GM21360 (cell line): ENCODE results near the gene MRPS6.

Experiments
- ATAC-seq: cut with Tn5 transposase; IDR thresholded peaks from one replicate; pipeline ENCODE4 v1.9.1; 2021; ENCODE audit warnings: mild to moderate bottlenecking, moderate library complexity; ENCODE audit not compliant: unreplicated experiment

The MRPS6 gene

DNA sequence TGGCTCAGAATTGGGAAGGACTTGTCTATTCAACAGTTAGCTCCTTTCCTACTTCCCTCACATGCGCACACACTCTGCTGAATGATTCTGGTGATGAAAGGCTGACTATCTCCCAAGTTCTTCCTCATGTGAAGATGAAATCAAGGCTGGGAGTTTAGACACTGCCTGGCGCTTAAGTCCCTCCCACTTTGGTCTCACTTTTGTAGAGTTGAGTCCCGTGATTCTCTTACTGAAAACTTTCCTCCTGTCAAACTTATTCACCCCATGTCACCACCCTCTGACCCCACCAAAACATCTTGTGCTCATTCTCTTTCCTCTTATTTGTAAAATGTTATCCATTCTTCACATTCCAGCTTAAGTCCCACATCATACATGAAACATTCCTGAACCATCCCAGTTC lies 8.4 kb upstream of the MRPS6 start:
- no peak for ATAC-seq

DNA sequence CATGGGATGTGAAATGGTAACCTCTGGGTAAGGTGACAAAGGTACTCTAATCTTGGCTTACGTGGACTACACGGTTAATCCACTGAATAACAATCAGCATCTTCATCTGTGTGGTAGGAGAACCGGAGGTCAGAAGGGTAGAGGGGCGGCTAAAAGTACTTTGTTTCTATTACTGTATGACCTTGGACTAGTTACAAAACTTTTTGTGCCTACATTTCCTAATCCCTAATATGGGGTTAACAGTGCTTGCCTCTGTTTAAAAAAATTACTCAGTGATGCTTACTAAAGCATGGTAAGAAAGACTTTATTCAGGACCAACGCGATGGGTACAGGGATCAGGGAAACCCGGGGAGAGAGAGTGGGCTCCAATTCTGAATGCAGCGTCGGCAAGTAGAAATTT lies 1.7 kb upstream of the MRPS6 start:
- no peak for ATAC-seq

DNA sequence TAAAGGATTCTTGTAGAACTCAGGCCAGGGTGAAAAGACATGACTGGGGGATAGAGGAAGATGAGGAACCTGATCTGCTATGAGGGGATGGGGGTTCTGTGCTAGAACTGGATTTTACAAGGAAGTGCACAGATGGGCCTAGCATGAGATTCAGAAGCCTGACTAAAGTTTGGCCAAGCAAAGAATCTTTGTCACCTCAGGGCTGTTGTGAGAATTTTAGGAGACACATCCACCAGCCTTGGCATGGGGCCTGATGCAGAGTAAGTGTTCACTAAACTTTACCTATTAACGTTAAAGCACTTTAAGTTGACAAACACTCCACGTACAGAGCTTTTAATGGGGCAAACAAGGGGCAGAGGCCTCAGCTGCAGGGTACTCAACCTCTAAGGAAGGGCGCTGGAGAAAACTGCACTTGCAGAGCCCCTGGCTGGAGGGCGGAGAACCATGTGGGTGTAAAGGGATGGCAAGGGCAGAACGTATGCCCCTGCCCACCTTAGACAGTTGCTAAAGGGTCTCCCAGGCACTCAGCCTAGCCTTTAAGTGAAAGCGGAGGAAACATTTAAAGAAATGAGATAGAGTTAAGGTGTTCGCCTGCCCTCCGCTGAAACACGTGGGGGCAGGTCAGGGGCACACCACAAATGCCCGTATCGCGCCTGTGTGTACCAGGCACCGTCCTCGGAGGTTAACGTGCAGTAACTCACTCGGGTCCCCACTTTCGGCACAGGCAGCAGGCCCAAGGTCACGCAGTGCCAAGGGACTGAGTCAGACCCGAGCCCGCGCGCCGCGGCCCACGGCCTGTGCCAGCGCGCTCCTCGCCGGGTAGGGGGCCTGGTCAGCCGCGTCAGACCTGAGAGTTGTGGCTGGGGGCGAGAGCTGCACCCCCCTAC lies 990 bp upstream of the MRPS6 start:
- no peak for ATAC-seq

DNA sequence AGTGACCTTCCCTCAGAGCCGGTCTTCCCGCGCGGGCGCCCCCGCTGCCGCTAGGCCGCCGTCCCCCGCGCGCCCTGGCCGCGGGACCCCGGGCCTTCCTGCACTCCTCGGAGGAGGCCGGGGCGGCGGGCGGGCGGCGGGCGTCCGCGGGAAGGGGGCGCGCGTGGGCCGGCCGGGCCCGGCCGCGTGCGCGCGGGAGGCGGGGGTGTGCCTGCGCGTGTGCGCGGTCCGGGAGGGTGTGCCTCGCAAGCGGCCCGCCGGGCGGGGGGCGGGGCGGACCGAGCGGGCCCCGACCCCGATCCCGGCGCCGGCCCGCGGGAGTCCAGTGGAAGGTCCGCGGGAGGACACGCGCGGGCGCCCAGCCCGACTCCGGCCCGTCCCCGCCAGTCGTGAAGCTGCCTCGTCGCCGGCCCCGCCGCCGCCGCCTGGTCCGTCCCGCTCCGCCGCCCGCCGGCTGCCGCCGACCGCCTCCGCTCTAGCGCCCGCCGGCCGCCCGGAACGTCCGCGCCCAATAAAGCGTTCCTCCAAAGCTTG lies 438 bp downstream of the MRPS6 start:
- peak; percentile 33 for ATAC-seq

GRCh38 chr21:34074283-34075090 lies 1.1 kb downstream of the MRPS6 start:
- no peak for ATAC-seq

- ATAC-seq: no peak
These were observed 1.7 kb downstream of the MRPS6 start for GRCh38 chr21:34075091-34075425.

DNA sequence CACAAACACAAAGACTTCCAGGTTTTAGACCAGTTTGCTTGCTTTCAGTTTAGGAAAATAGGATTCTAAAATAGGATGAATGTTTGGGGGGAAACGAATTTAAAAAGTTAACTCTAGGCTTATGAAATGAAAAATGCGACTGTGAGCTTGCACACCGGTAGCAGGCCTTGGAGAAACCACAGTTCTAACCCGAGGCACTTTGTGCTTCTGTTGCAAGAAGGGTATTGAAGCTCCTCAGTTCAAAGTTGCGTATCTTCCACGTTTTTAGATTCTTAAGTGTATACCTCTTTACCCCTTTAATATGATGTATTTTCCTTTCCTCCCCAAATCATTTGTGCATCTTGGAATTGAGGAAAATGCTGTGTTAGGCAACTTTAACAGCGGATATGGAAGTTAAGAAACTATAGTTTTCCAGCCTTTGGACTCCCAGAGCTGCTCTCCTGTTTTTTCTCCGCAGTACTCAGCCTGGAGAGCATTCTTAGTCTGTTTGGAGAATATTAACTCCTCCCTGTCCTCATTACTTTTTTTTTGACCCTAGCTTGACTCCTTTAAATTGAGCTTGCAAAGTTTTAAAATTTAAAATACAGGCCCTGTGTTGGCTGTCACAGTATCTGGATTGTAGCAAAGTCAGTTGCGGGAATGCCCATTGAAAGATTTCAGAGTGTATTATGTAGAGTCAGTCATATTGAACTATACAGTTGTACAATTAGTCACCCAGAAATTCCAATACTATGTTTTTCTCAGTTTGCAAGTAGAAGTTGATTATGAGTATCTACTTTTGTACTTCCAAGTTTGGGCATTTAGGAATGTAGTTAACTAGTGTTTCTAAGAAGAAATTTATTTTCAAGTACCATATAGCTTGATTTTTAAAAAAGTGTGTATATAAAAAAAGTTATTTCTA lies 2.6 kb downstream of the MRPS6 start:
- ATAC-seq: no peak

DNA sequence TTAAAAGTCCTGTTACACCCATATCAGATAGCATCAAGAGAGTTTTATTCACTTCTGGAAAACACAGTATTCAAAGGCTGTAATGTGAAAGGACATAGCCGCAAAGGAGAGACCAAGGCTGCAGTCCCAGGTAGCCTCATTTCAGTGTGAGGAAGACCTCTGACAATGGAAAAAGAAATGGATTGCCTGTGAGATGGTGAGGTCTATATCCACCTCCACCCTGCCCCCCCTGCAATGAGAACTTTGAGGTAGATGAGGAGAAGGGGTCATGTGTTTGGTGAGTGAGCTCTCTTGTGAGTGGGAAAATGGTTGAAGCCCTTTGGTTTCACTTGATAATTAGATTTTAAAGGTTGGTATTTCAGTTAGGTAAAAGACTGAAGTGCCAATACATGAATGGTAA lies 3.5 kb downstream of the MRPS6 start:
- no peak for ATAC-seq

DNA sequence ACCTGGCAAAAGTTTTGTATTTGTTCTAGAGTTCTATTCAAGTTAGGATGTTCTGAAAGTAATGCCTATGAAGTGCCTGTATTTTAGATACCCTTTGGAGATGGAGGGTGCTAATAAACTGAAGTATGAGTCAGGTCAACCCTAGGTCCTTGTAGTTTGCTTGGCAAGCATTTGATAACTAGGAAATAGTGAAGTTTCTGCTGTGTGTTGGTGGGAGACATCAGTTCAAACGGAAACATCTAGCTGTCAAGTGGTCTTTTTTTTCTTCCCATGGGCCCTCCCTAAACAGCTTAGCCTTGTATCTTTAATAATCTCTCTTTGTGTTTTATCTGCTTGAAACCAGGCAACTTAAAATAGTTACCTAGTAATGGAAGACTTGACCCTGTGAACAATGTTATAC lies 4.5 kb downstream of the MRPS6 start:
- ATAC-seq: no peak

GRCh38 chr21:34078915-34079314 lies 5.5 kb downstream of the MRPS6 start:
- ATAC-seq: no peak

DNA sequence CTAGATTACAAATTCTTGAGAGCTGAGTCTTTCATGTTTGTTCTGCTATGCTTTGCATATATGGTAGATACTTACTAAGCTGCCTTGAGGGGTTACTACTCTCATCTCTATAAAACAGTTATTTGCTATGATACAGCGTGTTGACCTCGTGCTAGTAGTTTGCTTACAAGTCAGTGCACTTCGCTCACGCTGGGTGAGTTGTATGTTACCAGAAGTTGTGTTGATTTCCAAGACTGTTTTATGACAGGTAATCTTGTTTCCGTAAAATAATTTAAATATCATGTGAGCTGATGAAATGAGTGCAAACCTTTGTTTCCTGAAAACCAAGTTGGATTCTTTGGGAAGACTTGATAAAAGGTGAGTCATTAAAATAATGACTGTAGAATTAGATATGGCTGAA lies 7.3 kb downstream of the MRPS6 start:
- no peak for ATAC-seq

DNA sequence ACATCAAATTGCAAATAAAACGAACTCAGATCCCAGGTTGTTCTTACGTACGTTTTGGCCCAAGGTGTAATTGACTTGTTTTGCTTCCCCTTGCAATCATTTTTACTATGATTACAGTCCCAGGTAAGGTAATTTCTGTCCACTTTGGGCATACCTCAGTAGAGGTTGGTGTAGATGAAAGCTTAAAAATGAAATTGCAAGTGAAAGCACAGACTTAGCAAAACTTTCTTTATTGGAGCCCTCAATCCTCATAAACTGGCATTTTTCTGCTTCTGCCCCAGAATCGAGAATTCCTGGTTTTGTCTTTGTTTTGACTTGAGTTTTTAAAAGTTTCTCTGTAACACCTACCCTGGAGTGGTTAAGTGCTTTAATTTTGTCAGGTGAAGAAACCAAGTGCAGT lies 9.4 kb downstream of the MRPS6 start:
- ATAC-seq: no peak

DNA sequence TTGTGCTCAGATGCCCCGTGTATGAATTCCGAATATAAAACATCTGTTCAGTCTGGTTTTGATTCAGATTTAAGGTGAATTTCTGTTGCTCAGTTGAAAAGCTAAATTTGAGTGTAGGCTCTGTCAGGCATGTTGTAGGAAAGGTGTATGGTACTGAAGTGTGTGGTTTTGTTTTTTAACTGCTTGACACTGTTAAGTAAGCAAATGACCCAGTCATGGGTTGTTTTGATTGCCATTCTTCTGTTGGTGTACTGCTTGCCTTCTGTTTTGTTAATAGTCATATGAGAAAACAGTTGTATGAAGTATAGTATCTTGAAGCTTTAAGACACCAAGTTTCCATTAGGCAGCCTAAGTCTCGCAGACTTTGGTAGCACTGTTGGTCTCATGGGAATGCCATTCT lies 10.0 kb downstream of the MRPS6 start:
- ATAC-seq: no peak

DNA sequence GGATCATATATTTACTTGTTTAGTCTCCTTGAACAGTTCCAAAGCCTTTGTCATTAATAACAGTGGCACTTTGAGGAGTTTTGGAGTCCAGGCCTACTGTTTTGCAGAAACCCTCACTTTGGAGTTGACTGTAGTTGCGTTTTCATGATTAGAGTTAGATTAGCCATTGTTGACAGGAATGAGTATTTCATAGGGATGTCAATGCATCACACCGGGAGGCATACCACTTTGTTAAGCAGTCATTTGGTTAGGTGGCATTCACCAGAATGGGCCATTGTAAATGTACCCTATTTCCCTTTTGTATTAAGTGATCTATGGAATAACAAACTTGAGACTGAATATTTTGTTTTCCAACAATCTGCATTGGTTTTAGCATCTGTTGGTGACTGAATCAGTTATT lies 11.8 kb downstream of the MRPS6 start:
- no peak for ATAC-seq

DNA sequence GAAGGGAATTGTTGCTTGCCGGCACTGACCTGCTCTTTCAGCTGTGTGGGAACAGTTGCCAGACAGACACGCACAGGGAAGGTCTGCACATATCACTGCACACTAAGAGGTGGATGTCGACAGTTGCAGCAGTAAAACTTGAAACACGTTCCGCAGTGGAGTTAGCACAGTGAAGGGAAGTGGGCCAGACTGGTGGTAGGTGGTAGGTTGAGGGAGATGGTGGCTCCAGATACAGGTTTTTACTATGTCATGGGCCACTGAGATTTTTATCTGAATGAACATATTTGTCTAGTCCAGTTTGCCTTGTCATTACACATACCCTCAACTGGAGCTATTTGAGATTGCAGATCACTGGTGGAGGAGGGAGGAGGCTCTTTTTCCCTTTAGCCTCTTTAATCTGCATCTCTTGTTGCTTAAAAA lies 13.5 kb downstream of the MRPS6 start:
- no peak for ATAC-seq

- ATAC-seq: no peak
These were observed 15.4 kb downstream of the MRPS6 start for GRCh38 chr21:34088752-34089151.

DNA sequence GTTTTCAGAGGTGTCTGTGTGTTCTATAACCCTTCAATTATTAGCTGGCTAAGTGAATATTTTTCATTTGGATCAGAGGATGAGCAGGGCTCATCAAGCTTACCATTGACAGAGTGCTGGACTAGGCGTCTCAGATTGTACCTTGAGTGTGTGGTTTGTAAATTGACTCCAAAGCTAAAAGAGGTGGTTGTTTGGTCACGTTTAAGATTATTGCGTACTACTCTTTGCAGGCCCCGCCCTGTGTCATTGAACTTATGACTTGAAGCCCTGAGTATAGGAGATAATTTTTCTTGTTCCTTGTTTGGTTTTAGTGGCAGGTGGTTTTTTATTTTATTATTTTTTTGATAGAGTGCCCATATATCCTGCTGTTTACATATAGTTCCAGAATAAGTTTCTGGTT lies 17.7 kb downstream of the MRPS6 start:
- no peak for ATAC-seq

DNA sequence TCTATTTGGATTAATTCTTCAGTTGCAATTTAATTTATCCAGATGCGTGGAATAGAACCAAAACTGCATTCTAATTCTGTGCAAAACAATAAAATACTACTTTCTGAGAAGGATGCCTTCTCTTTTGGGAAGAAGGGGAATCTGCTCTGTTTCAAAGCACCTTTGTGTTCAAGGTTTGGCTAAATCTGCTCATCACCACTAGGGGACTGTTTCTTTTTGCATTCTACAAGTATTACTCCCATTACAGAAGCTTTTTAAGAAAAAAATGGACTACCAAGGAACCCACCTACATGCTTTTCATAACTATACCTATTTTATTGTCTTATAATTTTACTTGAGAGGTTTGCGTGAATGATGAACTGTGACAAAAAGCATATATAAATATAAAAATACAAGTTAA lies 18.2 kb downstream of the MRPS6 start:
- ATAC-seq: no peak

DNA sequence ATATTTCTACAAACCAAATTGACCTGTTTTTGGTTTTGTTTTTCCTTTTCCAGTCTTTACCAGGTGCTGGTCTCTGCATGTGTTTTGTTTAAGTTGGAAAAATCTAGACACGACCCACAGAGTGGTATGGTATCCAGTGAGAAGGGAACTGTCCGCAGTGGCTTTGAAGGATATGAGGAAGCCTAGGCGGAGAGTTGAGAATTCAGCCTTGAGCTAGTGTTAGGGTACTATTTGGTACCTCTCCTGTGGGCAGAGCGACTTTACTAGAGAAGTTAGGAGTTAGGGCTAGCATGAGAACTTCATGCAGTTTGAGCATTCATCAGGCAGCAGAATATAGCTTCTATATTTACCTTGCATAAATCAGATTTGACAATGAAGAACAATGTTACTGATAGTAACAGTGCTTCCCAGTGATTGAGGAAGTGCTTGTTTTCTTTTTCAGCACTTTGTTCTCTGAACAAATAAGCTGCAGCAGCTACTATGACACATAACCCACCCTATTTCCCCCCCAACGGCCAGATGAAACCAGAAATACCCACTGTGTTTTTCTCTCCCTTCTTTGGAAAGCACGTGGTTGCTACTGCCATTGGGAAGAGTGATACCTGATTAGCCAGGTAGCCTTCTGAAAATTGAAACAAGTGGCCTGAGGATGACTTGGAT lies 19.0 kb downstream of the MRPS6 start:
- ATAC-seq: no peak

DNA sequence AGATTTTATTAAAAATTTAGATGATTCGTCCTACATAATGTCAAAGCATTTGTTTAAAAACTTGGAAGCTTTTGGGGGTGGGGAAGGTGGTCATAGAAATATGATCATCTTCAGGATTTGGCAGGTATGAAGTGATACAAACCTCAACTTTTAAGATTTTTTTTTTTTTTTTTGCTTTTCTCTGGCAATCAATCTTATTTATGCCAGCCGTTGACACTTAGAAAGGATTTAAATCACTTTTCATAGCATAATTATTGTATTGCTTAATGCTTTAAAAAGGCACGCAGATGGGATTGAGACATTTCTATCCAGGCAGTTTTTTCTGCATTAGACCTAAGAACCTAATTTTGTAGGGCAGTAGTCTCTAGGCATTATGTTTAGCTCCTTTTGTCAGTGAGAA lies 19.7 kb downstream of the MRPS6 start:
- no peak for ATAC-seq

- no peak for ATAC-seq
These were observed 21.6 kb downstream of the MRPS6 start for GRCh38 chr21:34094949-34095348.
